Stimulated activated CD8-positive, alpha-beta memory T cell treated with anti-CD3 and anti-CD28 coated beads, Interleukin-7, amount 100 ng/mL, for 1 hour (primary cell): ENCODE results near the gene CACNA2D2.

Experiments
- DNase-seq, 2 donors: peaks; one replicate each; pipeline ENCODE4 v3.0.0-alpha.2; 2020; ENCODE audit warnings: low read depth in 2 of 2

CACNA2D2 gene

GRCh38 chr3:50503504-50504342 is at the start of gene CACNA2D2:
CACNA2D2 (minus strand) TSS chr3:50503634; CDS start chr3:50503423, 211 bp downstream.
- peak; percentile 30 to 55 for DNase-seq

DNA sequence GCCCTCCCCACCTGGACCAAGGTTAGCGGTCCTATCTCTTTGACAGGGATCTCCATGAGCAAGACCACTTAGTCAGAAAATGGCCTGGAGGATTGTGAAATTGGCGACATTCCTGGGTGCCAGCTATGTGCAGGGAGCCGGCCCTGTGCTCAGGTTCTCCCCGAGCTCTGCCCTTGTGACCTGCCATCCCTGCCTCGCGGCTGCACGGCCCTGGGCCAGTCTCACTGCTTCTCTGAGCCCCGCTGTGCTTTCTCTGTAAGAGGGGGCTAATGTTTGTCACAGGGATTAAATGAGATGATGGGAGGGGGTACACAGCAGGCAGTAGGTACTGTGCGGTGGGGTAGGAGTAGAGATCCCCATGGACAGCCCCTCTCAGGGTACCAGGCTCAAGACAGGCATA is 49.2 kb upstream of the CACNA2D2 start:
- no peak for DNase-seq

DNA sequence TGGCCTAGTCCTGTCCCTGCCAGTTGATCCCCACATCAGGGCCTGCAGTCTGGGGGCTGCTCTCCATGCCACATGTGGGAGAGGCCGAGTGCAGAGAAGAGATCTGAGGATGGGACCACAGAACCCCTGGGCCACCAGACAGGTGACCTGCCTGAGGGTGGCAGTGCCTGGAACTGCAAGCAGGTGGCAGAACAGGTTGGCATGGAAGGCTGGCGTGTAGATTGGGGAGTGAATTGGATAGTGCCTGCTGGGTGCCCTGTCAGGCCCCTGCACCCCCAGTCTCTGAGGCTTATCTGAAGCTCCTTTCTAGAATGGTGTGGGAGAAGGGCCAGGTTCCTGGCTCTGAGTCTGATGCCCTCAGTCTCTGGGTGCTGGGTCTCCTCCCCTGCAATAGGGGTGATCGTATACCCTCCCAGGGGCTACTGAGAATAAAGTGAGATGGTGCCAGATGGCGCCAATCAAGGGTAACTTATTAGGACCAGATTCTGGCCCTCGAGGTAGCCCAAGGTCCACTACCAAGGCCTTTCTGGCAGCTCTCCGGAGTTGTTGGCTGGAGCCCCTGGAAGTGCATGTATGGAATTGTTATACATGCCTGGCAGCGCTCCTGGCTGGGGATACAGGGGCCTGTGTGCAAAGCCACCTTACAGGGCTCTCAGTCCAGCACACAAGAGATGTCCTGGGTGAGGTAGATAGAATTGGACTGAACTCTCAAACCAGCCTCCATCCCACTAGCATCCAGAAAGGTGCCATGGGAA is 48.4 kb upstream of the CACNA2D2 start:
- no peak for DNase-seq

- no peak for DNase-seq
Observed at GRCh38 chr3:50551054-50551659, 47.7 kb upstream of the CACNA2D2 start.

DNA sequence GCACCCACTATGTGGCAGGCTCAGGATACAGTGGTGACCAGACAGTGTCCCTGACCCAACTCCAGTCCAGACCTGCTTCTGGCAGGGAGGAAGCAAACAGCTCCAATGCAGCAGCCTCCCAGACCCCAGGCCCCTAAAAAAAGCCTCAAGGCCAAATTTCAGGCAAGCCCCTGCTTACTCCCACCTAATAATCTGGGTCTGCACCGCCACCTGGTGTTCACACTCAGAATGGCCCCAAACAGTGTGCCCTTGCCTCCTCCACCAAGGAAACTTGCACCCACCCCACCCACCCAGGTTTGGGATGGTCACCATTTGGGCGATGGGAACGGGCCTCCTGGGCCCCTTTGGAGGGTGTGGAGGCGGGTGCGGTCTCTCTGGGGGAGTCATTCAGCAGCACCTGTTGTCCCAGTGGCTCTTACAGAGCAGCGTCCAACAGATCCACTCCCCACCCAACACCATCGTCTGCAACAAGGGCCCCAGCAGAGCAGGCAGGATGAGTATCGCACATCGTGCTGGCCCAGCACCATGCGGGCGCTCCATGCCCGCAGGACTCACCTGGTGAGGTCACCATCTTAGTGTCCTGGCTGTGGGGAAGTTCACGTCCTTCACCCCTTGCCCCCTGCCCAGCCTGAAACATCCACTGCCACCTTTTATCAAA is 46.8 kb upstream of the CACNA2D2 start:
- DNase-seq, result peak; percentile 30 to 52

- DNase-seq, result no peak
Observed at GRCh38 chr3:50549226-50549625, 45.8 kb upstream of the CACNA2D2 start.

- no peak for DNase-seq
Observed at GRCh38 chr3:50545781-50546180, 42.3 kb upstream of the CACNA2D2 start.

DNA sequence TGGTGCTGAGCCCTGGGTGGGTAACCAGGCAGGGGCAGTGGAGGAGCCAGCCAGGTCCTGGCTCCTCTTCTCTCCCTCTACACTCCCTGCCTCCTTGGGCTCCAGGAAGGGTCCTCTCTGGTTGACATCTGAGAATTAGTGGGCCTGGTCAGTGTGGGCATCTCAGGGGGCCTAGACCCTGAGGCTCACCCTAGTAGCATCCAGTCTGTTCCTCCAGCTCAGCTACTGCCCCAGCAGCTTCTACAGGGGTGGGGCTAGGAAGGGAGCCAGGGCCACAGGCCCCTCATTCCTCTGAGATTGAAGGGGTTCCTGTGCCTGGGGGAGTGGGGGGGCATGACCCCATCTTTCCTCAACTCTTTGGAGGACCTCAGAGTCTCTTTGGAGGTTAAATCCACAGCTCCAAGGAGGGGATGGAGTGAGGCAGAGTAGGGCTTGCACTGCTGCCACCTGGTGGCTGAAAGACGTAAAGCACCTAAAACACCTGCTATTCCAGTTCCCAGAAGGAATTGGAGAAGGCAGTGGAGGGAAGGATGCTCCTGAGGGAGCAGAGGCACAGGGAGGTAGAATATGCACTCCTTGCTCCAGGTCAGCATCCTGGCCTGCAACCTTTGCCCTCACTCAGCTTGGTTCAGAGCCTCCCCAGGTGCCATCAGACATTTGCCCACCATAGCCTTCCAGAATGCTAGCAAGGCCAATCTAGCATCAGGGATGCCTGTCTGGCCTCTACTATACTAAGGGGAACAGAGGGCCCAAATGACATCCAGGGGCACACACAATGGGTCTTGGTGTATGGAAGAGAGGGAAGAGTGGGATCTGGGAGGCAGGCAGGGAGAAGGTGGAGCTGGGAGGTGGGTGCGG is 39.0 kb upstream of the CACNA2D2 start:
- peak; percentile 25 to 48 for DNase-seq

DNA sequence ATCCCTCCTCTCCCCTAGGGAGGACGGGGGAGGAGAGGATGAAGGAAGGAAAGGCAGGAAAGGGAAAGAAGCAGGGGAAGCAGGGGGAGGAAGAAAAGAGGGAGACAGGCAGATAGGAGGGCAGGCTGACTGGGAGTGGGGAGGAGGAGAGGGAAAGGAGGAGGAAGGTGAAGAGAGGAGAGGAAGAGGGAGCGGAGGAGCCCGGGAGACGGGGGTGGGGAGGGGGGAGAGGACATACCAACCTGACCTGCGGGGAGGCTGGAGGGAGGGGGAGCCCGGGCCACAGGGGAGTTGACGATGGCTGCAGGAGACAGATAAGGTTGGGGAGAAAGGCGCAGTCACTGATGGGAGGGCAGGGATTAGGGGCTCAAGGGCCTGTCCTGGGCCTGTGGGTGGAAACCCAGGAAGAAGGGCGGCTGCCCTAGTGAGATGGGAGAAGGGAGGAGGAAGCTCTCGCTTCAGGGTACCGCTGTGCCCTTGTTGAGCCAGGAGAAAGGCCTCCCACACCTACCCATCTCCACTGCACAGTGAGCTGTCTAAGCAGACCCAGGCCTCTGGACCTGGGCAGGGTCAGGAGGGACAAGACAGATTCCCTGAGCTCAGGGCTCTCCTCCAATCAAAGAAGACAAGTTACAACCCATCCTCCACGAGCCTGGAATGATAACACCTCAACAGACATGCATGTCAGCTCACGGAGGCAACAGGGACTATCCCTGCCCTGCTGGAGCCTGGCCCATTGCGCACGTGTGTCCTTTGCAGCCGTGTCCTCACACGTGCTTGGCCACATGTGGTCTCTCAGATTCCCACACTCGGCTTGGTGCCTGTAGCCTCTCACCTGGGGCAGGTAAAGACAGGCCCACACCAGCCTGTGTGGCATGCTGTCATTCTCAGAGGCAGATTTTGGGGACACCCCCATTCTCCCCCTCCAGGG is 36.2 kb upstream of the CACNA2D2 start:
- no peak for DNase-seq

DNA sequence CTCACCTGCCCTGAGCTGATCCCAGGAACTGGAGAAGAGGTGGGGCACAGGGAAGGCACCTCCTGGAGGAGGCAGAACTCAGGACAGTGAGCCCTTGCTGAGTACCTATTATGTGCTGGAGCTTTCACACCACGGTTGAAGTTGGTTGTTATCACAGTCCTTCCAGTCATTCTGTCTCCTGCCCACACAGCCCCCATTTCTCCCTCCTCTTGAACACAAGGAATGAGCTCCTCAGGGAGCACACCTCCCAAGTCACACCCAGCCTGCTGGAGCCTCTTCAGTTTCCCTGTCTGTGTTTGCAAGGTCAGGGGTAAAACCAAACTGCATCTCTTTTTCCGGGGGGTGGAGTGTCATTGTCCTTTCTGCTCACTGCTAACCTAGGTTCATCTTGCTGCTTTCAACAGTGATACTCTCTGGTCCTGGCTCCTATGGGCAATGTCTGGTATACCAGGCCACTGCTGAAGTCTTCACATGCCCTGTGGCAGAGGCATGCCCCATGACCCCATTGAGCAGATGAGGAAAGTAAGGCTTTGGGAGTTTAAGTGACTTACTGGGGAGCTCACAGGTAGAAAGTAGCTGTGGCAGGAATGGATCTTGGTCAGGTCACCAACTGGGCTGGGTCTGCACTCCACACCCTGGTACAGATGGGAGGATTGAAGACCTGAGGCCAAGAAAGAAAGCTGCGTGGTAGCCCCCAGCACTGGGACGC is 34.1 kb upstream of the CACNA2D2 start:
- DNase-seq, result no peak

DNA sequence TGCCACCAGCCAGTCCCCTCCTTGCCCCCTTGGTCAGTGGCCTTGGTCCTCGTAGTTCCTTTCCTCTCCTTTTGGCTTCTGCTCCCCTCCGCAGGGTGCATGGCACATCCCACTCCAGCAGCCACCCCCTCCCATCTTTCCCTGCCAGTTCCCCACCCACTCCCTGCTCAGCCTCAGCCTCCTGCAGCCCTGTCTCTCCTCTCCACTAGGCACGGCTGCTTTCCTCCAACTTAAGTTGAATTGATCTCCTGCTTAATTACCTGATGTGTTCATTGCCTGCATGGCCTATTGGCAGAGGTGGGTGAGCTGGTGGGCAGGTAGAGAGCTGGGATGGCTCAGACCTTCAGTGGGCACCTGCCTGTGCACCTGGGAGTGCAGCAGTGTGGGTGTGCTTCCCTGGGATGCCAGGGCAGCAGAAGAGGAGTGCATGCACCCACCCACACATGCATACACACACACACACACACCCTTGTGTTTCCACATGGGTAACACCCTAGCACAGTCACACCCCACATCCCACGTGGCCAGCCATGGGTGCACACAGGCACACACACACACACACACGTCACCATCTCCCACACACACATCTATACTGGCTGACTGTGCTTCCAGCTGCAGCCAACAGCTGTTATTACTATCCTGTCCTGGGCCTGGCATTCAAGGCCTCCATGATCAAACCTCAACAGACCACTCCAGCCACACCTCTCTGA is 33.2 kb upstream of the CACNA2D2 start:
- no peak for DNase-seq

GRCh38 chr3:50534681-50535330 is 31.4 kb upstream of the CACNA2D2 start:
- DNase-seq, result no peak

DNA sequence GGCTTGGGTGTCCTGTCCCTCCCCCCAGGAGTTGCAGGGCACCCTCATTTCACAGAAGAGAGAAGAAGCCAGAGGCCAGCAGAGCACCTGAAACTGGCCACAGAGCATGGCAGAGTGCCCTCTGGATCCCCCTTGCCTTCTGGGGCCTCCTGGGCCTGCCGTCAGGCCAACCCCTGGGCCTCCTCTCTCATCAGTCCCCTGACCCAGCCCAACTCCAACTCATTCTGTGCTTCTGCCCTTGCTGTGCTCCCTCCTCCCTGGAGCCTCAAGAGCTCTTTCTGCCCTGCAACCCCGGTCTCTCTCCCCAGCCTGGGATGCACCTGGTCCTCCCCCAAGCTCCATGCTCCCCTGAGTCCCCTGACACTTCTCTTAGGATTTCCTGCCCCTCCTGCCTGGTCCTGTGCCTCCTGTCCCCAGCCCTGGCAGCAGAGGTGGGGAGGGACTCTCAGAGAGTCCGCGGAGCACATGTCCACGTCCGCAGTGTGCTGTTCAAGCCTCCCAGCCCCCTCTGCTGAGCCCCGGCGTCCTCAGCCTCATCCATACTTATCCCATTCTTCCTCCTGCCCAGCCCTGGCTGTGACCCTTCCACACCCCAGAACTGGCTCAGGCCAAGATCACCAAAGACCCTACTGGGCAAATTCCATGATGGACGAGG is 30.5 kb upstream of the CACNA2D2 start:
- no peak for DNase-seq

GRCh38 chr3:50533316-50533715 is 29.9 kb upstream of the CACNA2D2 start:
- DNase-seq, result no peak

DNA sequence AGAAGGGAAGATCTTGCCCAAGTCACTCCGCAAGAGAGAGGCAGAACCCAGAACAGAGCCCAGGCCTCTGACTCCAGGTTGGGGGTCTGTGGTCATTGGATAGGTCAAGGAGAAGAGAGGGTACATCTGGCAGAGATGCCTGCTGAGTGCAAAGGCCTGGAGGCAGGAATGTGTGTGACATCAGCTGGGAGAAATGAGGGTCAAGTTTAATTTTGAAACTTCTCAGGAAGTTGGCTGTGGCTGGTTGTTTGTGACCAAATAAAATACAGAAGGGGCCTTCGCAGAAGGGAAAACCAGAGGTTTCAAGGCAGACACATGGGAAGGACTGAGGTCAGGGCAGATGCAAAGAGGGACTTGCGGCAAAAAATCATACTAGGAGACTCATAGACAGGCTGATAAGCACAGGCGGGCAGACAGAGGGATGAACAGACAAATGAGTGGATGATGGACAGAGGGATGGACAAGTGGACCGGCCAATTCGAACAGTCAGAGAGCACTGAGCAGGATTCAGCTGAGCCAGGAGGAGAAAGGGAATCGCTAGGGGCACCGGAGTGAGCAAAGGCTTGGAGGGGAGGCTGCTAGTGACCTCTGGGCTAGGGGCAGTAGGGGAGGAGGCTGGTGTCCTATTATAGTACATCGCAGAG is 28.8 kb upstream of the CACNA2D2 start:
- no peak for DNase-seq

- DNase-seq, result no peak
Observed at GRCh38 chr3:50531201-50531600, 27.8 kb upstream of the CACNA2D2 start.
